Glutamatergic neuron (in vitro differentiated cells): ENCODE measurements around the gene GLIS1. TPM values are rescaled to one million over a fixed set of nuclear protein-coding genes. Genes with fewer than 3 reads are reported as not detected.

Experiments
- DNase-seq: peaks from one replicate; pipeline ENCODE4 v3.0.0; 2022
- H3K27ac Mint-ChIP-seq: one replicate; pipeline ENCODE4 v1.8.0; 2020; ENCODE audit warnings: mild to moderate bottlenecking, mixed read lengths, inconsistent platforms; ENCODE audit not compliant: unreplicated experiment
- H3K27me3 Mint-ChIP-seq: one replicate; pipeline ENCODE4 v1.8.0; 2020; ENCODE audit warnings: mild to moderate bottlenecking, moderate library complexity, mixed read lengths, inconsistent platforms; ENCODE audit not compliant: unreplicated experiment
- H3K36me3 Mint-ChIP-seq: one replicate; pipeline ENCODE4 v1.8.0; 2020; ENCODE audit warnings: mild to moderate bottlenecking, mixed read lengths, inconsistent platforms; ENCODE audit not compliant: unreplicated experiment
- H3K4me1 Mint-ChIP-seq: one replicate; pipeline ENCODE4 v1.8.0; 2020; ENCODE audit warnings: mild to moderate bottlenecking, low read depth, mixed read lengths, inconsistent platforms; ENCODE audit not compliant: unreplicated experiment
- H3K4me3 Mint-ChIP-seq: one replicate; pipeline ENCODE4 v1.8.0; 2020; ENCODE audit warnings: mild to moderate bottlenecking, mixed read lengths, inconsistent platforms; ENCODE audit not compliant: unreplicated experiment
- H3K9me3 Mint-ChIP-seq: one replicate; pipeline ENCODE4 v1.8.0; 2020; ENCODE audit warnings: mild to moderate bottlenecking, moderate library complexity, mixed read lengths, inconsistent platforms; ENCODE audit not compliant: unreplicated experiment
- total RNA-seq: library from RNA; stranded (reverse); fragmentation: NEBNext Ultra II Directional; extraction: Animal tissue kit (Norgen Biotek cat#: 25700); gene quantifications from one replicate; pipeline ENCODE4 v1.2.1, GENCODE V29; 2021; ENCODE audit not compliant: unreplicated experiment
- TF ChIP-seq, protein P1 (sequence below): fragments of 200-600 bp; sonication (generic); IDR thresholded peaks from one replicate; pipeline ENCODE4 v1.5.0; 2021; ENCODE audit not compliant: partially characterized antibody, unreplicated experiment

Gene GLIS1
- total RNA-seq, 1 donor from 2014 or later: 0.76 TPM

DNA sequence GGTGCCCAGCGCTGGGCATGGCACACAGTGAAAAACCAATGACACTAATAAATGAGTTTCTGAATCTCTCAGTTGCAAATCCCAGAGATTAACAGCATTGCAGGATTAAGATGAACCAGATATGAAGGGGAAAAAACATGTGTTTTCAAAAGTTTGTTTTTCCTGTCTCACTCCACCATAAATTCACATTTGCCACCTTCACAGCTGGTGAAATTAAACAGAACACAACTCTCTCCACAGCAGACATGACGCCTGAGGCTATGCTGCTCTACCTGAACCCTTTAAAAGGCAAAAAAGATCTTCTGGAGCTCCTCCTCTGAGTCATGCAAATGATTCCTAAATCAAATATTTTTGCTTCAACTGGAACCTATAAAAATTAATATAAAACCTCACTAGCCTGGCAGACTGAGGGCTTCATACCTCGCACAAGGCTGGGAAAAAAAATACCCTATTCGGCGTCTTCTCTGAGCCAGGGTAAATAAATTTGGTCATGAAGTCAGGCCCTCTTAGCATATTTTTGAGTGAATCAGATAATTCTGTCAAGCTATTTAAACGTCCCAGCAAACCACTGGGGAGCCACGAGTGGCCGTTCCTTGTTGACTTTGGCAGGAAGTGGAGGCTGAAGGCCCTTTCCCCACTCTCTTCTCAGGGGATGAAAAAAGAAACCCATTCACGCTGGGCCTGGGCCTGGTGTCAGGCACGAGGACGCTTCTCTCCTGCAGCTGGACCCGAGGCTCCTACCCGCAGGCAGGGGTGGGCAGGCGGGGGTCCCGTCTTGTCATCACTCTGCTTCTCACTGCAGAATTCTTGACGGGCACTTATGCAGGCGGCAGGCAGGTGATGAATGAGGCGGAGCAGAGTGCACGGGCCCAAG lies 226.8 kb downstream of the GLIS1 start:
- H3K27ac Mint-ChIP-seq: no peak overlapping the region
- TF ChIP-seq, protein P1, sequence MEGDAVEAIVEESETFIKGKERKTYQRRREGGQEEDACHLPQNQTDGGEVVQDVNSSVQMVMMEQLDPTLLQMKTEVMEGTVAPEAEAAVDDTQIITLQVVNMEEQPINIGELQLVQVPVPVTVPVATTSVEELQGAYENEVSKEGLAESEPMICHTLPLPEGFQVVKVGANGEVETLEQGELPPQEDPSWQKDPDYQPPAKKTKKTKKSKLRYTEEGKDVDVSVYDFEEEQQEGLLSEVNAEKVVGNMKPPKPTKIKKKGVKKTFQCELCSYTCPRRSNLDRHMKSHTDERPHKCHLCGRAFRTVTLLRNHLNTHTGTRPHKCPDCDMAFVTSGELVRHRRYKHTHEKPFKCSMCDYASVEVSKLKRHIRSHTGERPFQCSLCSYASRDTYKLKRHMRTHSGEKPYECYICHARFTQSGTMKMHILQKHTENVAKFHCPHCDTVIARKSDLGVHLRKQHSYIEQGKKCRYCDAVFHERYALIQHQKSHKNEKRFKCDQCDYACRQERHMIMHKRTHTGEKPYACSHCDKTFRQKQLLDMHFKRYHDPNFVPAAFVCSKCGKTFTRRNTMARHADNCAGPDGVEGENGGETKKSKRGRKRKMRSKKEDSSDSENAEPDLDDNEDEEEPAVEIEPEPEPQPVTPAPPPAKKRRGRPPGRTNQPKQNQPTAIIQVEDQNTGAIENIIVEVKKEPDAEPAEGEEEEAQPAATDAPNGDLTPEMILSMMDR: no peak

DNA sequence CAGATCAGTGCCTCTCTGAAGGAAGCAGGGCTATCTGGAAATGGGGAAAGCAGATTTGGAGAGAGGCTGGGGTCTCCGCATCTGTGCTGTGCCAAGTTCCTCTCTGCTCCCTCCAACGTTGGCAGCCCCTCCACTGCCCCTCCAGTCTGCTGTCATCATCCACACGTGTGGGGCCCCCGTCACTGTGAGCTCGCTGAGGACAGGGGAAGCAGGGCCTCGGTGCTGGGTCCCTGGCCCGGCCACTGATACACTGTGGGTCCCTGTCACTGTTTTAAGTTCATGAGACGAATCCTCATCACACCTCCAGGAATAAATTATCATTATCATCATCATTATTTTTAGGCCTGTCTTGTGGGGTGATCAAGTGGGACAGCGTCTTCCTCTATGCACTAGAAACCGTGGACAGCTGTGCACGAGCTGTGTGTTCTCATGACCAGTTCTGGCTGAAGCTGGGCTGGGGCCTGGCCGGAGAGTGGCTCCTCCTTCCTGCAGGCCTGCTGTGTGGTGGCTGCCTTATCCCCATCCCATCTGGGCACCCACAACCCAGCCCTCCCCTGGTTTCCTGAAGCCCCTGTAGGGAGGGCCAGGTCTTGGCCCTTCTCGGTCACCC lies 227.5 kb downstream of the GLIS1 start:
- peaks cover 3% of the 10 kb centered on the region for H3K27me3 Mint-ChIP-seq
- no peak overlapping the region for H3K27ac Mint-ChIP-seq
- no peaks in the 10 kb centered on the region for H3K9me3 Mint-ChIP-seq
- no peak overlapping the region for H3K4me3 Mint-ChIP-seq
- no peak for DNase-seq
- no peaks in the 10 kb centered on the region for H3K36me3 Mint-ChIP-seq
- peaks cover 31% of the 10 kb centered on the region for H3K4me1 Mint-ChIP-seq
- TF ChIP-seq, protein P1: no peak

More for the DNA sequence above, 226.8 kb downstream of the GLIS1 start:
- Mint-ChIP-seq H3K36me3 (no peaks in the 10 kb centered on the region), H3K9me3 (no peaks in the 10 kb centered on the region), H3K4me3 (no peak overlapping the region), H3K27me3 (peaks cover 3% of the 10 kb centered on the region), H3K4me1 (peaks cover 31% of the 10 kb centered on the region)
- DNase-seq: no peak

DNA sequence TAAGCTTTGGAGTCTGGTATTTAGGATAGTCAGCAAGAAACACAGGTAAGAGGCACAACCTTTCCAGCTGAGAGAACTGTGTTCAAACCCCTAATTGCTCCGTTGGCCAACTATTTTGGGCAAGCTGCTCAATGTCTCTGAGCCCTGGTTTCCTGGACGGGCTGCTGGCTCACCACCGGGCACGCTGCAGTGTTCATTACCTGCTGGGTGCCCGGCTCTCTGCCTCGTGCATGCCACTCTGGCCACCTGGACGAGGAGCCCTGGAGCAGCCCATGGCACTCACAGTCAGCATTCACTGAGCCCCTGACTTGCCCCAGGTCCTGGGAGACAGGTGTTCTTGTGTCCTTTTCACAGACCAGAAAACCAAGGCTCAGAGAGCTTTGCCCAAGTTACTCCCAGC lies 228.7 kb downstream of the GLIS1 start:
- no peak overlapping the region for H3K4me3 Mint-ChIP-seq
- H3K9me3 Mint-ChIP-seq: no peaks in the 10 kb centered on the region
- no peak overlapping the region for H3K27ac Mint-ChIP-seq
- TF ChIP-seq, protein P1: no peak
- H3K4me1 Mint-ChIP-seq: peaks cover 26% of the 10 kb centered on the region
- peaks cover 3% of the 10 kb centered on the region for H3K27me3 Mint-ChIP-seq
- H3K36me3 Mint-ChIP-seq: no peaks in the 10 kb centered on the region
- DNase-seq: no peak

DNA sequence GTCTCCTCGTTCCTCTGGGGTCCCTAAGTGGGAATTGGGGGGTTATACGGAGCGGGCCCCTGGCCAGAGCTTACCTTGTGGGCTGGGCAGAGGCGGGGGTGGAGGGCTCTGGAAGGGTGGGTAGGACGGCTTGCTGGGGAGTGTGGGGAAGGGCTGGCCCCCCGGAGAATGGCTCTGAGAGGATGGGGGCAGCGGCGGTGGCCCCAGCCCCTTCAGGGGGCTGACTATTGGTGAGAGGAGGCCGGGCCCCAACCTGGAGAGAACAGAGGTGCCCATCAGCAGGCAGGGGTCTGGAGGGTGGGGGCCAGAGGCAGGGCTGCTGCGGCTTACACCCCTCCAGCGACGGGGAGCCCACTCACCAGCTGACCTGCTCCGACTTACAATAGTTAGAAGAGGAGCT lies 229.2 kb downstream of the GLIS1 start:
- no peak for DNase-seq
- Mint-ChIP-seq H3K27me3 (peaks cover 3% of the 10 kb centered on the region), H3K4me1 (peaks cover 25% of the 10 kb centered on the region), H3K9me3 (no peaks in the 10 kb centered on the region), H3K4me3 (no peak overlapping the region), H3K36me3 (no peaks in the 10 kb centered on the region), H3K27ac (no peak overlapping the region)
- TF ChIP-seq, protein P1: no peak

GRCh38 chr1:53508991-53509666 lies 229.8 kb downstream of the GLIS1 start:
- TF ChIP-seq, protein P1: no peak
- peaks cover 3% of the 10 kb centered on the region for H3K27me3 Mint-ChIP-seq
- peaks cover 20% of the 10 kb centered on the region for H3K4me1 Mint-ChIP-seq
- no peak overlapping the region for H3K4me3 Mint-ChIP-seq
- H3K9me3 Mint-ChIP-seq: no peaks in the 10 kb centered on the region
- no peak for DNase-seq
- H3K36me3 Mint-ChIP-seq: no peaks in the 10 kb centered on the region
- no peak overlapping the region for H3K27ac Mint-ChIP-seq
